ENCODE results near the gene MYO19. TPM values are rescaled to one million over a fixed set of nuclear protein-coding genes. Genes with fewer than 3 reads are reported as not detected.
"Not testable (repeated sequence)": the region's sequence is repeated elsewhere in the genome, so short reads cannot be mapped to it uniquely, and the experiment has no call there.

Gene MYO19
- total RNA-seq, 2 donors from 2014 or later = 49.4 to 56.4 TPM

DNA sequence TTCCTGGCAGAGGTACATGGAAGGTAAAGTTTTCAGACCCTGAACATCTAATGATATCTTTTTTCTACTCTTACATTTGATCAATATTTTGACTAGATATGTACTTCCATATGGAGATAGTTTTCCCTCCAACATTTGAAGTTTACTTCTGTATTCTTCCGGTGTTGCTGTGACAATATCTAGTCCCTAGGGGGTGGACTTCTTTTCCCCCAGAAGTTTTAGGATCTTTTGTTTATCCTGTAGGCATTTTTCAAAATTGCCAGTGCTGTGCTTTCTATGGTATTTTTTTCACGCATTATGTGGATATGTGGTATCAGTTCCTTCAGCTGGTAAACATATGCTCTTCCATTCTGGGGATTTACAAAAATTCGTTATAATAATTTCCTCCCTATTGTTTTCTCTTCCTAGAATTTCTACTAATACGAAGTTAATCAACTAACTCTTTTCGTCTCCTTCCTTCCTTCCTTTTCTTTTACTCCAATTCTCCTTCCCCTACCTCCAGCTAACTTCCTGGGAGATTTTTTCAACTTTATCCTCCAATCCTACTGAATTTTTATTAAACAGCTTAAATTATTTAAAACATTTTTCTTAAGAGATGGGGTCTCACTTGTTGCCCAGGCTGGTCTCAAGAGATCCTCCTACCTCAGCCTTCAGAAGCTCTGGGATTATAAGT is 74.3 kb downstream of the MYO19 start:
- 68% methylated on average over 5 of the region's 5 CpGs for WGBS
- Histone ChIP-seq H3K36me3 (no peaks in the 10 kb centered on the region), H3K27me3 (replicated peaks; ENCODE audit: insufficient read depth) (peaks cover 10% of the 10 kb centered on the region), H3K4me3 (no peak overlapping the region), H3K27ac (no peak overlapping the region), H3K9me3 (no peaks in the 10 kb centered on the region), H3K4me1 (replicated peaks) (no peaks in the 10 kb centered on the region)
- TF ChIP-seq POLR2A (IDR thresholded peaks at IDR 0.05) = no peak
- no peak for TF ChIP-seq POLR2AphosphoS5 (IDR thresholded peaks at IDR 0.05)
- TF ChIP-seq CTCF (IDR thresholded peaks at IDR 0.05) = no peak
- no peak for DNase-seq (ENCODE audit: low spot score)
- intact Hi-C loops (cut with DNase I) = loop anchor here (10.0 kb wide), 1 partner anchor 326 kb away; no protein-coding TSS in a partner anchor

DNA sequence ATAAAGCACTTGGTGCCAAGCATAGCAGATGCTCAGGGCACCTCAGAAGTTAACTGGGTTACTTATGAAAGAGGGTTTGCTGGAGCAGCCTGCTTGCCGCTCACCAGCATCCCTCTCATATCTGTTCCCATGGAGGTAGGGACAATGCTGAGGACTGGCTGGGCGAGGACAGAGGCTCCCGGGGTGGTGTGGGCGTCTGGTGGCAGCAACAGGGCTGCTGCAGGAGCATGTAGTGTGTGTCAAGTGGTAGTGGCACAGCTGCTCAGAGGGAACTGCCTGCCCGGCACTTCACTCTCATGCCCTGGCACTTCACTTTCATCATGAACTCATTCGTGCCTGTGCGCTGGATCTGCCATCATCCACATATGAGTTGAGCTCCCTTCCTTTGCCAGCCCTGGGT is 75.1 kb downstream of the MYO19 start:
- H3K9me3 ChIP-seq = no peaks in the 10 kb centered on the region
- no peak for DNase-seq (ENCODE audit: low spot score)
- 77% methylated on average over 7 of the region's 7 CpGs for WGBS
- no peaks in the 10 kb centered on the region for H3K36me3 ChIP-seq
- peaks cover 2% of the 10 kb centered on the region for H3K27me3 ChIP-seq (replicated peaks; ENCODE audit: insufficient read depth)
- TF ChIP-seq POLR2AphosphoS5 (IDR thresholded peaks at IDR 0.05) = no peak
- TF ChIP-seq CTCF (IDR thresholded peaks at IDR 0.05) = no peak
- no peak for TF ChIP-seq POLR2A (IDR thresholded peaks at IDR 0.05)
- intact Hi-C loops (cut with DNase I) = no loop called here
- H3K4me3 ChIP-seq = no peak overlapping the region
- H3K4me1 ChIP-seq (replicated peaks) = no peaks in the 10 kb centered on the region
- H3K27ac ChIP-seq = no peak overlapping the region

DNA sequence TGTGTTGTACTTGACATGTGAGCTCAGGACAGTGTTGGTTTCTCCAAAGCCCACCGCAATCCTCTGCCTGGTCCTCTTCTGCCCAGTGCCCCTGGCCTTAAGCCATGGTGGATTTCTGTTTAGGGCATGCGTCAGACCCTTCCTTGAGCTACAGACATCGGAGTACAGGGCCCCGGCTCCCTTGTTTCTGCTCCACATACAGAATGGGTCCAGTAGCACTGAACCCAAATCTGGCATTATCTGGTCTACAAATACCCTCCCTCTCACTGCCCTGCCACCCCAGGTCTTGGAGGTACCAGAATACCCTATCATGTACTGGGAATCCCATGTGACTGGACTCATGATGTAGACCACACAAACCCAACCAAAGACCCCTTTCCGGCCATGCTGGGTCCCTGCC is 75.6 kb downstream of the MYO19 start:
- no peaks in the 10 kb centered on the region for H3K9me3 ChIP-seq
- no peak overlapping the region for H3K27ac ChIP-seq
- no peak for TF ChIP-seq POLR2AphosphoS5 (IDR thresholded peaks at IDR 0.05)
- no peak for TF ChIP-seq POLR2A (IDR thresholded peaks at IDR 0.05)
- no peak for TF ChIP-seq CTCF (IDR thresholded peaks at IDR 0.05)
- H3K27me3 ChIP-seq (replicated peaks; ENCODE audit: insufficient read depth) = no peaks in the 10 kb centered on the region
- no peaks in the 10 kb centered on the region for H3K4me1 ChIP-seq (replicated peaks)
- no peak overlapping the region for H3K4me3 ChIP-seq
- intact Hi-C loops (cut with DNase I) = no loop called here
- 87% methylated on average over 5 of the region's 5 CpGs for WGBS
- no peaks in the 10 kb centered on the region for H3K36me3 ChIP-seq
- DNase-seq (ENCODE audit: low spot score) = no peak

GRCh38 chr17:36457701-36458100 is 77.0 kb downstream of the MYO19 start:
- intact Hi-C loops (cut with DNase I); H3K27me3 ChIP-seq (replicated peaks; ENCODE audit: insufficient read depth); H3K36me3 ChIP-seq; H3K9me3 ChIP-seq; H3K4me1 ChIP-seq (replicated peaks); H3K27ac ChIP-seq; DNase-seq (ENCODE audit: low spot score); H3K4me3 ChIP-seq: not testable (repeated sequence)
- WGBS = 87% methylated on average over 9 of the region's 9 CpGs

DNA sequence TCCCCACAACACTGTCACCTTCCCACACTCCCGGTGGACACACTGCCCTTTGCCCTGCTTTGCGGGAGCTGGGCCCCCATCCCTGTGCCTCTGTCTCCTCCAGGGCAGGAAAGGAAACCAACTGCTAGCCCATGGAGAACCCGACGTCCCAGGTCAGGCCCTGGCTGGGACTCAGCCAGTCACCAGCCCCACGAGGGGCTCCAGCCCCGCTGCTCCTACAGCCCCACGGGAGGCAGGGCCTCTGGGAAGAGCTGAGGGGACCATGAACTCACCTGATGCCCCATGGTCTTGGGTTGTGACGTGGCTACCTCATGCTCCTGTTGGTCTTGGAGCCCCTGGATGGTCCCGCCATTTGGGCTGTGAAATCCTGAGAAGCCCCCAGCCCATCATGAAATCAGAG is 81.8 kb downstream of the MYO19 start:
- H3K4me1 ChIP-seq (replicated peaks); H3K4me3 ChIP-seq; H3K9me3 ChIP-seq; H3K27me3 ChIP-seq (replicated peaks; ENCODE audit: insufficient read depth); intact Hi-C loops (cut with DNase I); H3K36me3 ChIP-seq; H3K27ac ChIP-seq; DNase-seq (ENCODE audit: low spot score): not testable (repeated sequence)
- 87% methylated on average over 9 of the region's 9 CpGs for WGBS

GRCh38 chr17:36449997-36450396 is 84.7 kb downstream of the MYO19 start:
- H3K4me3 ChIP-seq; H3K4me1 ChIP-seq (replicated peaks); H3K27ac ChIP-seq; intact Hi-C loops (cut with DNase I); H3K27me3 ChIP-seq (replicated peaks; ENCODE audit: insufficient read depth); H3K36me3 ChIP-seq; H3K9me3 ChIP-seq; DNase-seq (ENCODE audit: low spot score): not testable (repeated sequence)
- 53% methylated on average over 7 of the region's 15 CpGs for WGBS

Small RNA genes lying within 50 kb of the gene (small RNA-seq; reads per million reads assigned to genes)
- gene RNA5SP439 = 0 reads per million in 2 donors

Other genes with a start within 250 kb of the MYO19 start
- 1 to 10 TPM in 1 of 2 donors, not detected in 1; 8.7 TPM for gene TBC1D3G, start 211.0 kb downstream of the MYO19 start, total RNA-seq
- under 1 TPM in 1 of 2 donors, not detected in 1; 0.91 TPM for gene TBC1D3H, start 146.4 kb downstream of the MYO19 start, total RNA-seq
- gene ZNHIT3, start 48.2 kb downstream of the MYO19 start, total RNA-seq = 10 to 100 TPM; 29.1 to 36.9 TPM
- 1 to 10 TPM; 6.4 to 7.1 TPM for gene PIGW, start 119 bp upstream of the MYO19 start, total RNA-seq
- gene GGNBP2, start 10.1 kb upstream of the MYO19 start, total RNA-seq = 10 to 100 TPM; 34.8 to 71.7 TPM
- 1 to 10 TPM; 8.0 to 8.2 TPM for gene DHRS11, start 57.0 kb upstream of the MYO19 start, total RNA-seq
- 10 to 100 TPM in 1 of 2 donors, 1 to 10 TPM in 1; 7.8 to 10.2 TPM for gene MRM1, start 66.7 kb upstream of the MYO19 start, total RNA-seq